GM19239 (cell line): ENCODE results near the gene KCNIP1.
"Not testable (repeated sequence)": the region's sequence is repeated elsewhere in the genome, so short reads cannot be mapped to it uniquely, and the experiment has no call there.

Experiments
- DNase-seq: peaks from one replicate; pipeline ENCODE4 v3.0.0; 2011; ENCODE audit warnings: low spot score; ENCODE audit not compliant: insufficient read length
- FAIRE-seq: peaks from 2 replicates; lab custom pipeline; 2011; peaks lifted over from hg19 to GRCh38; lab: Jason Lieb, UNC

Gene KCNIP1

GRCh38 chr5:170757669-170758068 is 253.8 kb downstream of the KCNIP1 start:
- no peak for DNase-seq
- no peak for FAIRE-seq

GRCh38 chr5:170758481-170758880 is 254.7 kb downstream of the KCNIP1 start:
- DNase-seq: no peak
- FAIRE-seq: no peak

DNA sequence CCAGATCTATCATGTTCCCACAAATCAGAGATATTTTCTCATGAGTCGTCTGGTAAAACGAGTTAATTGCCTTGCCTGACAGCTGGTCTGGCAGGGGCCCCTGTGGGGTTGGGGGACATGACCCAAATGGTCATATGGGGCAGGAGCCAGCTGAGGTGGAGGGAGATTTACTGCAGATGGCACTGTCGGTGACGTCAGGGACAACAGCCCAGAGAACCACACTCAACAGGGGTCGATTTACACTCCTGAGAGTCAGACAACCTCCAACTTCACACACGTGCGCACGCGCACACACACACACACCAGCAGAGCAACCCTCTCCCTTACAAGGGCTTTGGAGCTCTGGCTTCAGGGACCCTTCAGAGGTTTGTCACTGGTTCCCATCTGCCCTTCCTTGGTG is 256.3 kb downstream of the KCNIP1 start:
- no peak for FAIRE-seq

GRCh38 chr5:170761048-170761707 is 257.4 kb downstream of the KCNIP1 start:
- no peak for FAIRE-seq
- DNase-seq: no peak

More for the DNA sequence above, 256.3 kb downstream of the KCNIP1 start:
- no peak for DNase-seq

GRCh38 chr5:170761708-170762066 is 257.9 kb downstream of the KCNIP1 start:
- FAIRE-seq (no peak), DNase-seq (no peak)

DNA sequence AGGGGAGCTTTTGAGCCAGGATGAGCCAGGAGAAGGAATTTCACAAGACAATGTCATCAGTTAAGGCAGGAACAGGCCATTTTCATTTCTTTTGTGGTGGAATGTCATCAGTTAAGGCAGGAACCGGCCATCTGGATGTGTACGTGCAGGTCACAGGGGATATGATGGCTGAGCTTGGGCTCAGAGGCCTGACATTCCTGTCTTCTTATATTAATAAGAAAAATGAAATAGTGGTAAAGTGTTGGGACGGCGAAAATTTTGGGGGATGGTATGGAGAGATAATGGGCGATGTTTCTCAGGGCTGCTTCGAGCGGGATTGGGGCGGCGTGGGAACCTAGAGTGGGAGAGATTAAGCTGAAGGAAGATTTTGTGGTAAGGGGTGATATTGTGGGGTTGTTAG is 258.5 kb downstream of the KCNIP1 start:
- not testable (repeated sequence) for DNase-seq, FAIRE-seq

DNA sequence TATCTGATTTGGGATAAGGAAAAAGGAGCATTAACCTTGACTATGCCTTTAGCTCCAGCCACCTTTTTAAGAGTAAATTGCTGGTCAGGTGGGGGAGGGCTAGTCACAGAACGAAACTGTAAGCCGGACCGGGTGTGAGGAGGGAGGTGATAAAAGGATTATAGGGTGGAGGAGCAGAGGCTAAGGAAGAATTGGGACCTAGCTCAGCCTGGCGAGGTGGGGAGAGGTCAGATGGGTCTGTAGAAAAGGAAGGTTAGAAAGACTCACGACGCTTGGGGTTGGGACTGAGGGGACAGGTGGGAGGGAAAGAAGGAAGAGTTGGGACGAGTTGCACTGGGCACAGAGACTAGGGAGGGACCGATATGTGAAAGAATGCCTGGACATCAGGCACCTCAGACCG is 262.0 kb downstream of the KCNIP1 start:
- FAIRE-seq, DNase-seq: not testable (repeated sequence)

DNA sequence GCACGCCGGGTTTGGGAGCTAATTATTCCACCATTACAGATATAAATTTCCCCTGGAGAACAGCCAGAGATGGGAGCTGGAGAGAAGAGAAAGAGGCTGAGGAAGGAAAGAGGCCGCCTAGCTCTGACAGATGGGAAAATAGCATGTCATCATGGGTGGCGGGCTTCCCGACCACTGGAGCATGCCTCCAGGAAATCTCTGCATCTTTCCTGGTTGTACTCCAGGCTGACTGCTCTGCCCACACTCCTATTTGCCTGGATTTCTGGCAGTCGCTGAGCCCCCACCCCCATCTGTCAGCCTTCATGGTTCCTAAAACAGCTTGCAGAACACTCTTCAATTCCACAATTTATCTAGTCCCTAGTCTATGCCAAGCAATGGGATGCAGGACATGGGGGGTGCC is 265.4 kb downstream of the KCNIP1 start:
- FAIRE-seq: no peak
- DNase-seq: no peak

- FAIRE-seq: no peak
Observed at GRCh38 chr5:170769898-170770416, 266.1 kb downstream of the KCNIP1 start.

DNA sequence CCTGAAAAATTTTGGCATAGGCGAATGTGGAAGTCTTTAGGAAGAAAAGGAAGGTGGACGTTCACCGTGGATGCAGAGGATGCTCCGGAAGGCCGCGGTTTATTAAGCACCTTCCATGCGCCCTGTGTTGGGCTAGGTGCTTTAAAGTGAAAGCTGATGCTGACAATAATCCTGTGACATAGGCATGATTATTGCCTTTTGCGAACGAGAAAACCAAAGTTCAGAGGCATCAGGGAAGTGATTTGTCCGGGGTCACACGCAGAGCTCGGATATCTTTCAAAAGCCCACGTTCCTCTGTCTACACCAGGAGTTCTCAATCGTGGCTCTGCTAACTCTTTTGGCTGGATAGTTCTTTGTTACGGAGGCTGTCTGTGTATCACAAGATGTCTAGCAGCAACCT is 267.7 kb downstream of the KCNIP1 start:
- DNase-seq (no peak), FAIRE-seq (no peak)

More at GRCh38 chr5:170769898-170770416, 266.1 kb downstream of the KCNIP1 start:
- DNase-seq: no peak

DNA sequence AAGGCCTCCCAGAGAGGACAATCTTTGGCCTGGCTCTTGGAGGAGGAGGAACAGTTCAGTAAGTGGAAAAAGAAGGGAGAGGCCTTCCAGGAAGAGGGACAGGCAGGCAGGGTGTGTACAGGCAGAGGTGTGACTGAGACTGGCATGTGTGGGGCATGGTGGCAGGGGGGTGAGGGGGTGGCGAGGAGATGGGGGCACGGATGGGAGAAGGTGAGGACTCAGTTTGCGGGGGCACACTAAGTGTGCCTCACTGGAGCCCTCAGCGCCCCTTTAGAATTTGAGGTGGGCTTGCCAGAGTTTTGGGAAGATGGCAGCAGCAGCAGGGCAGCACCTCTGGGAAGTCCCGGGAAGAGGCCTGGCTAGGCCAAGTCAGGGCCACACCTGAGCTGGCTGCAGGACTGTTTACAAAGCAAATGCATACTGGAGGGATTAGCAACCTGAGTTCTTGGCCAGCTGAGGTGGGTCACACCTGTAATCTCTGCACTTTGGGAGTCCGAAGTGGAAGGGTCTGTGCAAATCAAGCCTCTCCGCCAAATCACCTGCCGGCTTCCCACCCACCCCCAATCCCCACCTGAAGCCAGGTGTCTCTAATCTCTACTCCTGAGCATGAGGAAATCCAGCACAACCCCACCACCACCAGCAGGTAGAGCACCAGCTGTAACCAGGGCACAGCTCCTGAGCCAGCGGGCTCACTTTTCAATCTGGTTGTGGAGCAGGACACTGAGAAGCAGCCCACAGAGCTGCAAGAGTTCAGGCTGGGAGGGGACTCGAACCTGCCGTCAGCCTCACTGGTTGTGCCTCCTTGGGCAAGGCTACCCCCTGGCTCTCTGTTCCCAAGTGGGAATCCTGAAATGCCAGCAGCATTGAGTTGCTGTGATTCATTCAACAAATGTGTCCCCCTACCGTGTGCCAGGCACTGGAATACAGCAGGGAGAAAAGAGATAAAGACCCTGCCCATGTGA is 269.5 kb downstream of the KCNIP1 start:
- FAIRE-seq: no peak
- DNase-seq: no peak

DNA sequence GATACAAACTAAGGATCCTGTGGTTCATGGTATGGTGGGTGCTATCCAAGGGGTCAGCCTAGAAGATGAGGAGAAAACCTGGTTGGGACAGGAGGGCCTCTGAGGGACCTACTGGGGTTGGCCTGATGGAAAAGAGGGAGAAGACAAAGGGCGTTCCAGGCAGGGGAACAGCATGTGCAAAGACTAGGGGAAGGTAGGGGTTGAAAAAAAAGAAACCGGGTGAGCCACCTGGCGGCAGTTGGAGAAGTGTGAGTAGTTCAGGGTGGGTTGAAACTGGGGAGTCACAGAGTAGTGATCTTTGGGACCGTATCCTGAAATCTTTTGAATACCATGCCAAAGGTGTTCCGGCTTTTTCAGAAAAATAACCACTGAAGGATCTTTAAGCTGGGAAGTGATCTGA is 271.0 kb downstream of the KCNIP1 start:
- FAIRE-seq (no peak), DNase-seq (no peak)

DNA sequence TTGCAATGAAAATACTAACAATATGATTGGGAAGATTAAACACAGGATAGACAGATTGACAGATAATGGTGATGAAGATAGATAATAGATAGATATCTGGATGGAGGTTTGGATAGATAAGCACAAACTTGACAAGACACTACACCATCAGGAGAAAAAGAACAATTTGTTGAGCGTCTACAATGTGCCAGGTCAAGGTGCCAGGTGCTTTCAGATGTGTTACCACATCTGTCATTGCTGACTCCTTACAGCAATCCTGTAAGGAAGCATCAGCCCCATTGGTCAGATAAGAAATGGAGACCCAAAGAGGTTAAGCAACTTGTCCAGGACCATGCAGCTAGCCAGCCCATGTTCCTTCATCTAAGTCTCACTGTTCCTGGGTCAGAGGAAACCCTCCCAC is 278.1 kb downstream of the KCNIP1 start:
- DNase-seq (no peak), FAIRE-seq (no peak)

DNA sequence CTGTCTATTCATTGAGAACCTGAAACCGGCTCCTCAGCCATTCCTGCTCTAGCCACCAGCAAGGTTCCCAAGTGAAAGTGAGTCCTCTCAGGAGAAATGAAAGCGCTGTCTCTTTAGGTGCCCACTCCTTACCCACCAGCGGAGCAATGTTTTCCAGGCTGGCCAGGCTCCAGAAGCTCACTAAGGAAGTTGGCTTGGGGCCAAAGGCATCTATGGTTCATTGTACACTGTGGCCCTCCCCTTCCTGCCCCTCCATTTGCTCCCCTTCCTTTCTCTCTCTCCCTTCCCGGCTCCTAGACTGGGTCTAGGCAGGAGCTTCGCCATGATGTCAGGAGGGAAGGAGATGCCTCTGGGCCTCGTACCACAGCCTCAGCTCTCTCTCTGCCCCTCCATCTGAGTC is 278.6 kb downstream of the KCNIP1 start:
- DNase-seq (no peak), FAIRE-seq (no peak)

GRCh38 chr5:170783498-170784247 is 279.9 kb downstream of the KCNIP1 start, which contains the start of gene GABRP:
GABRP (plus strand) TSS chr5:170783725; CDS start chr5:170788616, 4,891 bp downstream.
- DNase-seq: no peak
- FAIRE-seq: no peak

GRCh38 chr5:170785416-170785815 is 281.6 kb downstream of the KCNIP1 start:
- FAIRE-seq: no peak
- no peak for DNase-seq
